Cardiac fibroblast (primary cell): ENCODE data around the gene PSTPIP1.

Experiments used
- DNase-seq, 2 donors: peaks; one replicate each; pipeline versions ENCODE4 v3.0.0 to v3.0.0-alpha.2; 2010; ENCODE audit warnings: low read depth in 2 of 2
- H3K4me3 ChIP-seq, 2 donors: replicated peaks in 1 of 2; 1 replicate in 1 of 2; 2 replicates in 1 of 2; pipeline ENCODE4 v1.5.1; 2011; ENCODE audit warnings: low read depth in 2 of 2, low read length in 2 of 2, mild to moderate bottlenecking in 2 of 2, moderate library complexity in 1 of 2
- TF ChIP-seq, protein P1 (sequence below): IDR thresholded peaks from one replicate; pipeline ENCODE4 v1.5.1; 2011; ENCODE audit warnings: low read depth, mild to moderate bottlenecking, low read length, inconsistent platforms

Gene PSTPIP1

DNA sequence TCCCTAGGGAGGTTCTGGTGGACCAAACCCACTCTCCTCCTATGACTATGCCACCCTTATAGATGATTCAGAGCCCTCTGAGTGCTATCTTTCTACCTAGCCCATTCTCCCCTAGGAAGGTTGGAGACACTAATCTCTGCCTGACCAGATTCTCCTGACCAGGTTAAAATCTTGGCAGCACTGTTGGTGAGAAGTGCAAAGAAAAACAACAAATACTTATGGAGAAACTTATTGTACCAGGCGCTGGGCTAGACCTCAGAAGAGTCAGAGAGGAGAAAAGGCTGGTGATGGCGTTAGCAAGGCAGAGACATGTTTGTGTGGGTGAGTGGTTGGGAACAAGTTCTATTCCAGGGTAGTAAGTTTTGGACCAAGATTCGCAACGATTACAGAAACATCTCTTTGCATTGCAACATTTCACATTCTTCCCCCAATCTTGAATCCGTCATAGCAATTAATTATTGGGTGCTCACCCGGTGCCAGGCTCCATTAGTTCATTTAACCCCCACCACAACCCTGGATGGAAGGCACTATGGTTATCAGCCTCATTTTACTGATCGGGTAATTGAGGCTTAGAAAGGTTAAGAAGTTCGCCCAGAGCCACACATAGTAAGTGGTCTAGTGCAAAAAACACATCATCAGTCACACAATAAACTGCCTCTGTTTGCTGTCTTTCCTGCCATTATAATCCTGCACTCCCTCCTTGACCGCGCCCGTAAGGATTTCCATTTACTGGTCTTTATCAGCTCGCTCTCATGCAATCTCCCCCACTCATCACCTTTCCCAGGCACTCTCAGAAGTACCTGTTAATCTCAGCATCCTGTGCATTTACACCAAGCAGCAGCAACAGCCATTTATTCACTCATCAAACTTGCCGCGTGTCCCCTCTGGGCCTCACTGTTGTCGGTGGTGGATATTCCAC lies 76.6 kb downstream of the PSTPIP1 start:
- TF ChIP-seq, protein P1, sequence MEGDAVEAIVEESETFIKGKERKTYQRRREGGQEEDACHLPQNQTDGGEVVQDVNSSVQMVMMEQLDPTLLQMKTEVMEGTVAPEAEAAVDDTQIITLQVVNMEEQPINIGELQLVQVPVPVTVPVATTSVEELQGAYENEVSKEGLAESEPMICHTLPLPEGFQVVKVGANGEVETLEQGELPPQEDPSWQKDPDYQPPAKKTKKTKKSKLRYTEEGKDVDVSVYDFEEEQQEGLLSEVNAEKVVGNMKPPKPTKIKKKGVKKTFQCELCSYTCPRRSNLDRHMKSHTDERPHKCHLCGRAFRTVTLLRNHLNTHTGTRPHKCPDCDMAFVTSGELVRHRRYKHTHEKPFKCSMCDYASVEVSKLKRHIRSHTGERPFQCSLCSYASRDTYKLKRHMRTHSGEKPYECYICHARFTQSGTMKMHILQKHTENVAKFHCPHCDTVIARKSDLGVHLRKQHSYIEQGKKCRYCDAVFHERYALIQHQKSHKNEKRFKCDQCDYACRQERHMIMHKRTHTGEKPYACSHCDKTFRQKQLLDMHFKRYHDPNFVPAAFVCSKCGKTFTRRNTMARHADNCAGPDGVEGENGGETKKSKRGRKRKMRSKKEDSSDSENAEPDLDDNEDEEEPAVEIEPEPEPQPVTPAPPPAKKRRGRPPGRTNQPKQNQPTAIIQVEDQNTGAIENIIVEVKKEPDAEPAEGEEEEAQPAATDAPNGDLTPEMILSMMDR, result no peak
- DNase-seq, result no peak
- no peak overlapping the region for H3K4me3 ChIP-seq

DNA sequence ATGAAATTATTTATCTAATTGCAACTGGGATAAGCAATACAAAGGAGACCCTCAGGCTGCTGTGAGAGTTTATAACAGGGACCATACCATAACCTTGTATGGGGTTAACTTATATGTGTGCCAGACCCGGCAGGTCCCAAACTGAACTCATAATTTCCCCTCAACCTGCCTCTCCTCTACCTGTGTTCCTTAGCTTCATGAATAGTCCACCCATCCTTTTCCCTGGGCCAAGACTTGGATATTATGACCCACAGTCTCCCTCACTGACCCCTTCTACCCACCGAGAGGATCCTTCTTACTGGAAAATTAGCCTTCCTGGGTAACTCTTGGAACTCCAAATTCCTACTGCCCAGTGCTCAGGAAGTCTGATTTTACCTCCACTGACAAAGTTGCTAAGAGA lies 79.4 kb downstream of the PSTPIP1 start:
- no peak for DNase-seq
- no peak overlapping the region for H3K4me3 ChIP-seq
- TF ChIP-seq, protein P1, result no peak

DNA sequence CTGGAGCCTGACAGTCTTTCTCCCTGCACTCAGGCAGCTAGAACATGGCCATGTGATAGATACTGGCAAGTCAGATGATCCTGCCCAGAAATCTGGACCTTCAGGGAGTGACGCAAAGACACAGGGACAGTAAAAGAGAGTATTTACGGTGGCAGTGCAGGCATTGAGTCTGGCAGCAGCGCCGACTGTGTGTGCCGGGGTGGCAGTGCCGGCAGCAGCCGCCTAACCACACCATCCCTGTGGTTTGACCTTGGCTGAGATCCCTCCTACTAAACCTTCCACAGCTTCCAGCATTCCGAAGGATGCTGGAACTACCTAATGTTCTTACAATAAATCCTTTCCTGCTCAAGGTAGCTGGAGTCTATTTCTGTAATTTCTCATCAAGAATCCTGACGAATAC lies 80.6 kb downstream of the PSTPIP1 start:
- H3K4me3 ChIP-seq, result no peak overlapping the region
- TF ChIP-seq, protein P1, result no peak
- DNase-seq, result no peak

DNA sequence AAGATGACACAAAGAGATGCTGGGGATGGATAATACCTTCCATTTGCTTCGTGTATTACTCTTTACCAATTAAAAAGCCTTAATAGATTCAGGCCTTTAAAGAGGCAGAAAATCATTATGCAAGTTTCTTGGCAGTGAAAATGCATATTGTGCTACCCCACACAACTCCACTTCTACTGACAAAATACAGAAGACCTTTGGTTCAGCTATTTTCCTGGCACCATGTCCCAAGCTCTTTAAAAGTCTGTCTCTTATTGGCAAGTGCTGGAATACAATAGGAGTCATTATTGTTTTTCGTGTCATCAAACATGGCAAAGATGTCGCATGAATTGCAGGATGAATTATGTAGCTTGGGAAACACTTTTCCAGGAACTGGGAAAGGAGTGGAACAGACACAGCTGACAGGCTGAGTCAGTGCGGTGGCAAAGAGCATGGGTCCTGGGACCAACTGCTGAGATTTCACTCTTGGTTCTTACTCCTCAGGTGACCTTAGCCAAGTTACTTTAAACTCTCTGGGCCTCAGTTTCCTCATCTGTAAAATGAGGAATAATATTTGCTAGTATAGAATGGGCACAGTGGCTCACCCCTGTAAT lies 81.5 kb downstream of the PSTPIP1 start:
- TF ChIP-seq, protein P1, result no peak
- H3K4me3 ChIP-seq, result no peak overlapping the region
- DNase-seq, result peak in 1 of 2 donors; percentile 35

DNA sequence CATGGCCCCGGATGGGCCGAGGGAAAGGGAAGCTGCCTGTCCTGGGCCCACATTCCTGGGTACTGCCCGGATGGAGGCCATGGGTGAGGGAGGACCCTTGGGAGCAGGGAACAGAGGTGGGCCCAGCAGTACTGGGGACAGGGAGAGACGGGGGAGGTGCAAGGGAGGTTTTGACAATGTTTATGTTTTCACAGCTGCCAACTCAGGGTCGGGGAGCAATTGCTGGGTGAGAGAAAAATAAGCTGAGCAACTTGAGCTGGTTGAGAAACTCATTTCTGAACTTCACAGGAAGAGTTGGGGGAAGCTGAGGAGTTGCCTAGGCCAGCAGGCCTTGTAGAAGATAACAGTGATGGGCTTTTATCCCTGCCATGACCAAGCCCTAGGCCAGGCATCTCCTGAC lies 87.0 kb downstream of the PSTPIP1 start:
- no peak overlapping the region for H3K4me3 ChIP-seq
- TF ChIP-seq, protein P1, result no peak

DNA sequence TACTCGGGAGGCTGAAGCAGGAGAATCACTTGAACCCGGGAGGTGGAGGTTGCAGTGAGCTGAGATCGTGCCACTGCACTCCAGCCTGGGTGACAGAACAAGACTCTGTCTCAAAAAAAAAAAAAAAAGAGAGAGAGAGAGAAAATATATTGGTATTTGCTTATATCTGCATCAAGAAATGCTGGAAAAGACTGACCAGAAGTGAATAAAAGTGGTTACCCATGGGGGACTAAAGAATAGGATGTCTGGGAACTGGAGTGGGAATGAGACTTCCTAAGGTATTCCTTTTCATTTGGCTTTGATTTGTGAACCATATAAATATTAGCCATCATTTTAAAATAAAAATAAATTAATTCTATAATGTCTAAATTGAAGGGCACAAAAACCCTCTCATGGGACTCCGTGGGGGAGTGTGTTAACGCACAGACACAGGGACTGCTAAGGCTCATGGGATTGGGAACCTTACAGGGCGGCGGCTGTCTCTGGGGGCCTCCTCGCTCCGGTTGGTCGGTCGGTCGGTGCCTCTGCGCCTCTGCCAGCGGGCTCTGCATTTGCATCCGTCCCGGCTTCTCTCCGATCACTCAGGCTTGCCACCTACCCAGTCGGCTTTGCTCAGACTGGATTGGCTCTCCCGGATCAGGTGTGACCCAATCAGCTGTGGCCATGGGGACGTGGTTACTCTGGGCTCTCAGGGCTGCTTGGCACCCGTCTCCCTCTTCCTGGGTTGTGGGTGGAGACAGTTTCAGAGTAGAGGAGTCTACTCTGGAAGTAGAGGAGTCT lies 88.6 kb downstream of the PSTPIP1 start:
- TF ChIP-seq, protein P1, result no peak
- DNase-seq, result peak; percentile 59 to 67
- H3K4me3 ChIP-seq, result peak overlapping the region; percentile 17 to 22

More for the DNA sequence above, 87.0 kb downstream of the PSTPIP1 start:
- DNase-seq, result no peak
